ENCODE data around the gene TEN1. TPM values are rescaled to one million over a fixed set of nuclear protein-coding genes. Genes with fewer than 3 reads are reported as not detected.

TEN1 gene
- total and polyA plus RNA-seq, 2 of the 4 experiments (the other 2 are of a cell fraction): 14.7 to 17.9 TPM

DNA sequence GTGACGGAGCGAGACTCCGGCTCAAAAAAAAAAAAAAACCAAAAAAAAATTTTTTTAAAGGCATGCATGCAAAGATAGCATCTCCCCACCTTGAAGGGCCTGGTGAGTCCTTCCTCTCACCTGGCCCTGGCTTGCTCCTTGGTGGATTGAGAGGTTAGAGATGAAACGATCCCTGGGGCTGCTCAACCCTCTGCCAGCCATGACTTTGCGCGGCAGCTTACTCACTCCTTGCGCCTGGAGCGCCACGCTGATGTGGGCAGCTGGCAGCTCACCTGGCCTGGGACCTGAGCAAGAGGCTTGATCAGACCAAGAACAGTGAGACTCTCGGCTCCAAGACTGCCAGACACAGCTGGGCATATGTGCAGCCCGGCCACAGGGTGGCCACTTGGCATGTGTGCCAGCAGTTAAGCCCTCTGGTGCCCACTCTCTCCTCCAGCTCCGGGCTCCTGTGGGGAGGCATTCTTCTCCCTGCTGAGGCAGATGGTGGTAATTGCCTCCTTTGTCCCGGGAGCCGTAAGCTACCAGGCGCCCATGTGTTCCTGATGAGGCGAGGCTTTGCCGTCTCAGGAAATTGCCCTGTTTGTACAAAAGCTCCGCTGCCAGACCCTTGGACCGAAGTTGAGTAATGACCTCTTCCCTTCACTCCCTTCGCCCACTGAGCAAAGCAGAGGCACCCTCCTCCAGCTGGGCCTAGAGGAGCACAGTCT lies 53.2 kb downstream of the TEN1 start:
- no peak overlapping the region for H2AK9ac ChIP-seq (replicated peaks; ENCODE audit: low read depth, low read length, poor library complexity)
- DNase-seq (no peak), ATAC-seq (ENCODE audit: low read depth) (no peak)
- H3K36me3 ChIP-seq (ENCODE audit: control insufficient read depth, insufficient read depth, low read length): 0 out of 2 replicates have a peak, but pooled peaks cover 2% of the 10 kb centered on the region
- H3K4ac ChIP-seq (ENCODE audit: low read depth, low read length): no peak overlapping the region
- H2BK15ac ChIP-seq (ENCODE audit: low read depth, low read length): no peak overlapping the region
- H3K9ac ChIP-seq (ENCODE audit: low read depth, low read length): no peak overlapping the region
- no peak overlapping the region for H2BK5ac ChIP-seq (ENCODE audit: low read depth, low read length, poor library complexity, severe bottlenecking)
- no peak overlapping the region for H2BK20ac ChIP-seq (ENCODE audit: low read depth, low read length)
- POLR2A ChIA-PET (ENCODE audit: unreplicated experiment): no interaction called here
- H3K4me2 ChIP-seq (ENCODE audit: low read depth, low read length): no peak overlapping the region
- H2AFZ ChIP-seq (replicated peaks; ENCODE audit: low read length, poor library complexity): no peak overlapping the region
- no peaks in the 10 kb centered on the region; the same call in 1 of the 2 replicates for H3K9me1 ChIP-seq (ENCODE audit: insufficient read depth, low read length)
- in situ Hi-C loops (cut with MboI; ENCODE audit: low sequenced_read_pairs): no loop called here
- dilution Hi-C loops (cut with HindIII; ENCODE audit: low sequenced_read_pairs, unreplicated experiment): no loop called here
- CTCF ChIA-PET: interaction anchor here (0.6 kb wide), 2 partner anchors 53 to 492 kb away, joined by 4 to 5 read pairs; partner anchors contain the start of genes ACOX1 and TEN1
- no peak overlapping the region for H3K27ac ChIP-seq (ENCODE audit: insufficient read depth, low read length)
- H3K14ac ChIP-seq (replicated peaks; ENCODE audit: low read depth, low read length): no peak overlapping the region
- no peaks in the 10 kb centered on the region for H3K9me3 ChIP-seq (ENCODE audit: control insufficient read depth, insufficient read depth, low read length)
- H3K18ac ChIP-seq (ENCODE audit: low read depth, low read length): no peak overlapping the region
- no peaks in the 10 kb centered on the region for H4K20me1 ChIP-seq (ENCODE audit: insufficient read depth, low read length)
- no peak overlapping the region for H2AK5ac ChIP-seq (ENCODE audit: low read depth, low read length)
- no peak overlapping the region for H3K4me3 ChIP-seq (ENCODE audit: insufficient read depth, low read depth, low read length)
- no peak overlapping the region for H4K5ac ChIP-seq (ENCODE audit: low read depth, low read length)
- no peak overlapping the region for H4K91ac ChIP-seq (ENCODE audit: insufficient read depth, low read depth, low read length)
- no peak overlapping the region for H2BK120ac ChIP-seq (ENCODE audit: low read depth, low read length)
- TF ChIP-seq CEBPB (IDR thresholded peaks at IDR 0.05; ENCODE audit: low read depth, low read length) (no peak), FOS (IDR thresholded peaks at IDR 0.05; ENCODE audit: low read depth, low read length) (no peak), RAD21 (IDR thresholded peaks at IDR 0.05; ENCODE audit: low read length) (no peak), MAFK (IDR thresholded peaks at IDR 0.05; ENCODE audit: low read depth, low read length) (no peak), MAZ (IDR thresholded peaks at IDR 0.05; ENCODE audit: borderline replicate concordance, low read depth, low read length) (no peak), RFX5 (IDR thresholded peaks at IDR 0.05; ENCODE audit: low read depth, low read length) (no peak), MXI1 (IDR thresholded peaks at IDR 0.05; ENCODE audit: borderline replicate concordance, low read depth, low read length) (no peak)
- TF ChIP-seq, protein P1, sequence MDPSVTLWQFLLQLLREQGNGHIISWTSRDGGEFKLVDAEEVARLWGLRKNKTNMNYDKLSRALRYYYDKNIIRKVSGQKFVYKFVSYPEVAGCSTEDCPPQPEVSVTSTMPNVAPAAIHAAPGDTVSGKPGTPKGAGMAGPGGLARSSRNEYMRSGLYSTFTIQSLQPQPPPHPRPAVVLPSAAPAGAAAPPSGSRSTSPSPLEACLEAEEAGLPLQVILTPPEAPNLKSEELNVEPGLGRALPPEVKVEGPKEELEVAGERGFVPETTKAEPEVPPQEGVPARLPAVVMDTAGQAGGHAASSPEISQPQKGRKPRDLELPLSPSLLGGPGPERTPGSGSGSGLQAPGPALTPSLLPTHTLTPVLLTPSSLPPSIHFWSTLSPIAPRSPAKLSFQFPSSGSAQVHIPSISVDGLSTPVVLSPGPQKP (IDR thresholded peaks at IDR 0.05; ENCODE audit: borderline replicate concordance, low read depth, low read length): no peak
- TF ChIP-seq, protein P2, sequence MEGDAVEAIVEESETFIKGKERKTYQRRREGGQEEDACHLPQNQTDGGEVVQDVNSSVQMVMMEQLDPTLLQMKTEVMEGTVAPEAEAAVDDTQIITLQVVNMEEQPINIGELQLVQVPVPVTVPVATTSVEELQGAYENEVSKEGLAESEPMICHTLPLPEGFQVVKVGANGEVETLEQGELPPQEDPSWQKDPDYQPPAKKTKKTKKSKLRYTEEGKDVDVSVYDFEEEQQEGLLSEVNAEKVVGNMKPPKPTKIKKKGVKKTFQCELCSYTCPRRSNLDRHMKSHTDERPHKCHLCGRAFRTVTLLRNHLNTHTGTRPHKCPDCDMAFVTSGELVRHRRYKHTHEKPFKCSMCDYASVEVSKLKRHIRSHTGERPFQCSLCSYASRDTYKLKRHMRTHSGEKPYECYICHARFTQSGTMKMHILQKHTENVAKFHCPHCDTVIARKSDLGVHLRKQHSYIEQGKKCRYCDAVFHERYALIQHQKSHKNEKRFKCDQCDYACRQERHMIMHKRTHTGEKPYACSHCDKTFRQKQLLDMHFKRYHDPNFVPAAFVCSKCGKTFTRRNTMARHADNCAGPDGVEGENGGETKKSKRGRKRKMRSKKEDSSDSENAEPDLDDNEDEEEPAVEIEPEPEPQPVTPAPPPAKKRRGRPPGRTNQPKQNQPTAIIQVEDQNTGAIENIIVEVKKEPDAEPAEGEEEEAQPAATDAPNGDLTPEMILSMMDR (conservative IDR thresholded peaks at IDR 0.05; ENCODE audit: low read depth, low read length): no peak
- BruUV-seq (replicated peaks): no TSS peak
- intact Hi-C loops (cut with micrococcal nuclease): no loop called here
- H3K27me3 ChIP-seq (ENCODE audit: control insufficient read depth, insufficient read depth, low read length): no peaks in the 10 kb centered on the region
- peaks cover 2% of the 10 kb centered on the region; the same call in 1 of the 2 replicates for H3K4me1 ChIP-seq (ENCODE audit: control insufficient read depth, insufficient read depth, low read length)
- no peak overlapping the region for H3K23ac ChIP-seq (ENCODE audit: low read depth, low read length)
- H3K79me1 ChIP-seq (ENCODE audit: low read depth in 1 of 2, low read length in 2 of 2): no peaks in the 10 kb centered on the region
- no peak overlapping the region for H3K56ac ChIP-seq (ENCODE audit: extremely low read depth, insufficient read depth, low read length)
- no peak overlapping the region for H4K8ac ChIP-seq (ENCODE audit: low read depth in 2 of 2, low read length in 2 of 2)
- WGBS, 2 experiments (ENCODE audit: extremely low coverage in 2 of 2, insufficient read length in 1 of 2): 90% methylated on average over 7 of the region's 20 CpGs; no CpG with 5 or more reads in 1 of the 2 experiments
